ENCODE results near the gene RANBP3.

The RANBP3 gene

GRCh38 chr19:5913739-5914357 is 64.1 kb downstream of the RANBP3 start, which contains the start of gene CAPS:
Gene CAPS (plus strand): TSS chr19:5914254. CDS start chr19:5914407, 153 bp downstream.
- Mint-ChIP-seq H3K36me3 (ENCODE audit: low read depth) (peaks cover 16% of the 10 kb centered on the region), H3K4me3 (no peak within 1 kb of the TSS), H3K27me3 (ENCODE audit: low read depth) (no peaks in the 10 kb centered on the region), H3K9me3 (no peaks in the 10 kb centered on the region), H3K4me1 (no peaks in the 10 kb centered on the region), H3K27ac (peak within 1 kb of the TSS in 2 of 3 experiments; percentile 26 to 83)
- no peak for TF ChIP-seq CTCF (IDR thresholded peaks at IDR 0.05; ENCODE audit: unreplicated experiment in 3 of 3)

GRCh38 chr19:5911366-5911765 is 66.6 kb downstream of the RANBP3 start:
- H3K9me3 Mint-ChIP-seq, result no peaks in the 10 kb centered on the region
- peaks cover 7% of the 10 kb centered on the region for H3K36me3 Mint-ChIP-seq (ENCODE audit: low read depth)
- H3K4me3 Mint-ChIP-seq, result no peak overlapping the region
- no peak overlapping the region for H3K27ac Mint-ChIP-seq
- no peaks in the 10 kb centered on the region for H3K4me1 Mint-ChIP-seq
- no peaks in the 10 kb centered on the region for H3K27me3 Mint-ChIP-seq (ENCODE audit: low read depth)
- TF ChIP-seq CTCF (IDR thresholded peaks at IDR 0.05; ENCODE audit: unreplicated experiment in 3 of 3), result no peak

DNA sequence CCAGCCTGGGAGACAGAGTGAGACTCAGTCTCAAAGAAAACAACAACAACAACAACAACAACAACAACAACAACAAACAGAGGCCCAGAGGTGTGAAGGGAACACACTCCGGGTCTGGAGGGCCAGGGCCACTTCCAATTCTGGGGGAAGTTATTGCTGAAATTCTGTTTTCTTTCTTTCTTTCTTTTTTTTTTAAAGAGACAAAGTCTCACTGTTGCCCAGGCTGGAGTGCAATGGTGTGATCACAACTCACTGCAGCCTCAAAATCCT is 67.4 kb downstream of the RANBP3 start:
- Mint-ChIP-seq H3K27ac (no peak overlapping the region), H3K36me3 (ENCODE audit: low read depth) (peaks cover 8% of the 10 kb centered on the region), H3K9me3 (no peaks in the 10 kb centered on the region), H3K27me3 (ENCODE audit: low read depth) (no peaks in the 10 kb centered on the region), H3K4me1 (no peaks in the 10 kb centered on the region), H3K4me3 (no peak overlapping the region)
- no peak for TF ChIP-seq CTCF (IDR thresholded peaks at IDR 0.05; ENCODE audit: unreplicated experiment in 3 of 3)

GRCh38 chr19:5908773-5909442 is 69.0 kb downstream of the RANBP3 start:
- Mint-ChIP-seq H3K4me1 (no peaks in the 10 kb centered on the region), H3K27me3 (ENCODE audit: low read depth) (no peaks in the 10 kb centered on the region), H3K27ac (no peak overlapping the region), H3K9me3 (no peaks in the 10 kb centered on the region), H3K36me3 (ENCODE audit: low read depth) (peaks cover 8% of the 10 kb centered on the region), H3K4me3 (no peak overlapping the region)
- TF ChIP-seq CTCF (IDR thresholded peaks at IDR 0.05; ENCODE audit: unreplicated experiment in 3 of 3), result no peak

- H3K4me1 Mint-ChIP-seq, result peaks cover 6% of the 10 kb centered on the region
- H3K9me3 Mint-ChIP-seq, result no peaks in the 10 kb centered on the region
- no peak for TF ChIP-seq CTCF (IDR thresholded peaks at IDR 0.05; ENCODE audit: unreplicated experiment in 3 of 3)
- H3K27ac Mint-ChIP-seq, result no peak overlapping the region
- peak overlapping the region; percentile 19 to 67 (median 47) for H3K4me3 Mint-ChIP-seq
- peaks cover 4% of the 10 kb centered on the region for H3K36me3 Mint-ChIP-seq (ENCODE audit: low read depth)
- H3K27me3 Mint-ChIP-seq (ENCODE audit: low read depth), result no peaks in the 10 kb centered on the region
Measured at GRCh38 chr19:5907241-5907640, 70.7 kb downstream of the RANBP3 start.

Measured in nephron (organoid).